ENCODE results near the gene KAZN. TPM values are rescaled to one million over a fixed set of nuclear protein-coding genes. Genes with fewer than 3 reads are reported as not detected.
"Not testable (repeated sequence)": the region's sequence is repeated elsewhere in the genome, so short reads cannot be mapped to it uniquely, and the experiment has no call there.

KAZN gene
- polyA plus RNA-seq, 1 experiment, result 5.5 TPM

DNA sequence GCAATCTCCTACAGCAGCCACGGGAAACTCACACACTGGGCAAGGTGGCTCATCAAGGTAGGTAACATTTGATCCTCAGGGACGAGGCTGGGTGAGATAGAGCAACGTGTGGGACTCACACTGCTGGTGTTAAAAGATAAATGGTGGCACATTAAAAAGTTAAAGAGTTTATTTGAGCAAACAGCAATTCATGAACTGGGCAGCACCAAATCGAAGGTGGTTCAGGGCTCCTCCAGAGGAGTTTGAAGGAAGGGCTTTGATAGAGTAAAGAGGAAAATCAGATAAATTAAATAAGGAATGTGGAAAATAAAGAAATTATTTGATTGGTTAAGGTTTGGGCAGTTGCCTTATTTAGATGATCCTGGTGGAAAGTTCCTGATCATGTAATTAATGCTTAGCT, 531.5 kb downstream of the KAZN start:
- Histone ChIP-seq H3K27me3 (ENCODE audit: control insufficient read depth, insufficient read depth, low read length) (no peaks in the 10 kb centered on the region), H3K4me3 (ENCODE audit: low read depth, low read length) (no peak overlapping the region), H3K36me3 (ENCODE audit: control insufficient read depth, insufficient read depth, low read length) (no peaks in the 10 kb centered on the region)
- TF ChIP-seq, protein P1, sequence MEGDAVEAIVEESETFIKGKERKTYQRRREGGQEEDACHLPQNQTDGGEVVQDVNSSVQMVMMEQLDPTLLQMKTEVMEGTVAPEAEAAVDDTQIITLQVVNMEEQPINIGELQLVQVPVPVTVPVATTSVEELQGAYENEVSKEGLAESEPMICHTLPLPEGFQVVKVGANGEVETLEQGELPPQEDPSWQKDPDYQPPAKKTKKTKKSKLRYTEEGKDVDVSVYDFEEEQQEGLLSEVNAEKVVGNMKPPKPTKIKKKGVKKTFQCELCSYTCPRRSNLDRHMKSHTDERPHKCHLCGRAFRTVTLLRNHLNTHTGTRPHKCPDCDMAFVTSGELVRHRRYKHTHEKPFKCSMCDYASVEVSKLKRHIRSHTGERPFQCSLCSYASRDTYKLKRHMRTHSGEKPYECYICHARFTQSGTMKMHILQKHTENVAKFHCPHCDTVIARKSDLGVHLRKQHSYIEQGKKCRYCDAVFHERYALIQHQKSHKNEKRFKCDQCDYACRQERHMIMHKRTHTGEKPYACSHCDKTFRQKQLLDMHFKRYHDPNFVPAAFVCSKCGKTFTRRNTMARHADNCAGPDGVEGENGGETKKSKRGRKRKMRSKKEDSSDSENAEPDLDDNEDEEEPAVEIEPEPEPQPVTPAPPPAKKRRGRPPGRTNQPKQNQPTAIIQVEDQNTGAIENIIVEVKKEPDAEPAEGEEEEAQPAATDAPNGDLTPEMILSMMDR (IDR thresholded peaks at IDR 0.05; ENCODE audit: insufficient read depth, low read depth, low read length), result no peak
- ChIA-PET POLR2A (no interaction called here), CTCF (interaction anchor here (1.0 to 3.0 kb wide), 5 partner anchors 9 to 175 kb away, joined by 3 to 67 read pairs (median 16); no protein-coding TSS in a partner anchor)
- no peak for DNase-seq (ENCODE audit: low read depth)

DNA sequence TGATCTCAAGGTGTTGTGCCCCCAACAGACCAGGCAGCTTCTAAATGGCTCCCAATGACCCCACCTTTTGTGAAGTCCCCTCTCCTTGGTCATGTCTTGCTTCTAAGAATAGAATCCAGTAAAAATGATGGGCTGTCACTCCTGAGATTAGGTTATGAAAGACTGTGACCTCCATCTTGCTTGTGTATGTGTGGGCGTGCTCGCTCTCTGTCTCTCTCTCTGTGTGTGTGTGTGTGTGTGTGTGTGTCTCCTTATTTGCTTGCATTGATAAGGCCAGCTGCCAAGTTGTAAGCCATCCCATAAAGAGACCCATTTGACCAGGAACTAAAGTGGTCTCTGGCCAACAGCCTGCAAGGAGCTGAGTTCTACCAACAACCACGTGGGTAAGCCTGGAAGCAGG, 532.1 kb downstream of the KAZN start:
- CTCF ChIA-PET, result interaction anchor here (0.7 to 3.0 kb wide), 4 partner anchors 8 to 174 kb away, joined by 3 to 67 read pairs (median 20); no protein-coding TSS in a partner anchor
- TF ChIP-seq, protein P1 (IDR thresholded peaks at IDR 0.05; ENCODE audit: insufficient read depth, low read depth, low read length), result no peak

GRCh38 chr1:15132965-15133364, 534.5 kb downstream of the KAZN start:
- POLR2A ChIA-PET, result no interaction called here
- TF ChIP-seq, protein P1 (IDR thresholded peaks at IDR 0.05; ENCODE audit: insufficient read depth, low read depth, low read length), result no peak
- CTCF ChIA-PET, result interaction anchor here (1.0 to 3.1 kb wide), 2 partner anchors 17 to 20 kb away, joined by 3 to 10 read pairs; partner anchors contain the start of gene TMEM51
- no peak for DNase-seq (ENCODE audit: low read depth)
- Histone ChIP-seq H3K27me3 (ENCODE audit: control insufficient read depth, insufficient read depth, low read length) (no peaks in the 10 kb centered on the region), H3K4me3 (ENCODE audit: low read depth, low read length) (no peak overlapping the region), H3K36me3 (ENCODE audit: control insufficient read depth, insufficient read depth, low read length) (no peaks in the 10 kb centered on the region)

More for the DNA sequence above, 532.1 kb downstream of the KAZN start:
- POLR2A ChIA-PET, result no interaction called here
- Histone ChIP-seq H3K27me3 (ENCODE audit: control insufficient read depth, insufficient read depth, low read length) (no peaks in the 10 kb centered on the region), H3K4me3 (ENCODE audit: low read depth, low read length) (no peak overlapping the region), H3K36me3 (ENCODE audit: control insufficient read depth, insufficient read depth, low read length) (no peaks in the 10 kb centered on the region)
- no peak for DNase-seq (ENCODE audit: low read depth)

GRCh38 chr1:15134285-15134684, 535.8 kb downstream of the KAZN start:
- no peaks in the 10 kb centered on the region for H3K36me3 ChIP-seq (ENCODE audit: control insufficient read depth, insufficient read depth, low read length)
- ChIA-PET CTCF (interaction anchor here (1.1 to 3.1 kb wide), 2 partner anchors 13 to 18 kb away, joined by 3 to 10 read pairs; partner anchors contain the start of gene TMEM51), POLR2A (no interaction called here)
- DNase-seq (ENCODE audit: low read depth), result no peak
- H3K27me3 ChIP-seq (ENCODE audit: control insufficient read depth, insufficient read depth, low read length), result no peaks in the 10 kb centered on the region
- TF ChIP-seq, protein P1 (IDR thresholded peaks at IDR 0.05; ENCODE audit: insufficient read depth, low read depth, low read length), result no peak
- no peak overlapping the region for H3K4me3 ChIP-seq (ENCODE audit: low read depth, low read length)

GRCh38 chr1:15135604-15136003, 537.1 kb downstream of the KAZN start:
- POLR2A ChIA-PET; H3K27me3 ChIP-seq (ENCODE audit: control insufficient read depth, insufficient read depth, low read length); H3K4me3 ChIP-seq (ENCODE audit: low read depth, low read length); DNase-seq (ENCODE audit: low read depth); H3K36me3 ChIP-seq (ENCODE audit: control insufficient read depth, insufficient read depth, low read length): not testable (repeated sequence)
- CTCF ChIA-PET, result interaction anchor here (1.4 to 3.1 kb wide), 3 partner anchors 17 to 136 kb away, joined by 4 to 10 read pairs (median 6); partner anchors contain the start of gene TMEM51

- no peaks in the 10 kb centered on the region for H3K36me3 ChIP-seq (ENCODE audit: control insufficient read depth, insufficient read depth, low read length)
- CTCF ChIA-PET, result interaction anchor here (1.8 kb wide), 1 partner anchor 9 kb away, joined by 10 read pairs; no protein-coding TSS in a partner anchor
- TF ChIP-seq, protein P1 (IDR thresholded peaks at IDR 0.05; ENCODE audit: insufficient read depth, low read depth, low read length), result no peak
- H3K27me3 ChIP-seq (ENCODE audit: control insufficient read depth, insufficient read depth, low read length), result peaks cover 2% of the 10 kb centered on the region; the same call in 1 of the 2 replicates
- no peak for DNase-seq (ENCODE audit: low read depth)
- POLR2A ChIA-PET, result no interaction called here
- no peak overlapping the region for H3K4me3 ChIP-seq (ENCODE audit: low read depth, low read length)
These were observed 539.3 kb downstream of the KAZN start for GRCh38 chr1:15137809-15138208.

Measured in BJ (cell line).